Esophagus squamous epithelium (tissue), 5 donors: ENCODE data around the gene GGTLC1. TPM values are rescaled to one million over a fixed set of nuclear protein-coding genes. Genes with fewer than 3 reads are reported as not detected.

Experiments used
- DNase-seq: peaks from one replicate; lab custom pipeline; 2025; lab: John Stamatoyannopoulos, UW
- H3K27ac ChIP-seq, 4 donors: fragments of 200-600 bp; sonication (generic); one replicate each; pipeline ENCODE4 v1.5.1; 2016 to 2019; ENCODE audit warnings: mild to moderate bottlenecking in 1 of 4
- H3K27me3 ChIP-seq, 4 donors: fragments of 200-600 bp; sonication (generic); 1 replicate in 3 of 4; 2 replicates in 1 of 4; pipeline versions ENCODE4 v1.5.1 to v1.6.0; 2017 to 2021; ENCODE audit warnings: antibody characterized with exemption in 1 of 4
- H3K36me3 ChIP-seq, 3 donors: fragments of 200-600 bp; sonication (generic); one replicate each; pipeline ENCODE4 v1.5.1; 2016 to 2019
- H3K4me1 ChIP-seq, 3 donors: fragments of 200-600 bp; sonication (generic); one replicate each; pipeline ENCODE4 v1.5.1; 2017 to 2019
- H3K4me3 ChIP-seq, 4 donors: fragments of 200-600 bp; sonication (generic); 1 replicate in 3 of 4; 2 replicates in 1 of 4; pipeline ENCODE4 v1.5.1; 2016 to 2019; ENCODE audit warnings: mild to moderate bottlenecking in 2 of 4, moderate library complexity in 1 of 4
- H3K9me3 ChIP-seq, 3 donors: fragments of 200-600 bp; sonication (generic); one replicate each; pipeline ENCODE4 v1.5.1; 2016 to 2019
- CTCF ChIP-seq, 6 experiments: fragments of 450-650 bp in 4 of 6; fragments of 200-600 bp in 2 of 6; sonication (generic) in 2 of 6; IDR thresholded peaks; one replicate each; pipeline ENCODE4 v1.5.1; 2016 to 2019; ENCODE audit warnings: antibody characterized with exemption in 6 of 6, mild to moderate bottlenecking in 4 of 6, moderate library complexity in 4 of 6
- POLR2A ChIP-seq, 4 donors: fragments of 450-650 bp; IDR thresholded peaks; one replicate each; pipeline ENCODE4 v1.6.1; 2017; ENCODE audit warnings: antibody characterized with exemption in 4 of 4, mild to moderate bottlenecking in 4 of 4, moderate library complexity in 3 of 4
- WGBS, 2 donors: methylation state at CpG; one replicate each; pipeline ENCODE4 v1.1.5; 2018; 5-methylcytosine and 5-hydroxymethylcytosine counted together
- intact Hi-C: fragments of 100-400 bp; cut with DNase I; formaldehyde crosslinking; loops from one replicate; pipeline ENCODE4 v1.15.0; 2022
- total RNA-seq, 4 donors: library from RNA; depleted of rRNA; stranded (reverse); fragments of >200 nt; gene quantifications; one replicate each; pipeline ENCODE4 v1.1.0, GENCODE V29; 2016
- donor health status: DM: yes; HTN: yes; CAD: no.

GGTLC1 gene
- total RNA-seq, 4 donors from 2014 or later: not detected

GRCh38 chr20:23966298-23966697 is 22.3 kb downstream of the GGTLC1 start:
- no peak overlapping the region for H3K4me3 ChIP-seq
- no peak for DNase-seq
- WGBS, 2 donors: 75 to 76% methylated on average over 2 to 5 of the region's 6 CpGs
- no peaks in the 10 kb centered on the region for H3K9me3 ChIP-seq
- TF ChIP-seq POLR2A (IDR thresholded peaks at IDR 0.05): no peak
- TF ChIP-seq CTCF (IDR thresholded peaks at IDR 0.05): no peak
- no peaks in the 10 kb centered on the region for H3K36me3 ChIP-seq
- no peaks in the 10 kb centered on the region for H3K4me1 ChIP-seq
- H3K27ac ChIP-seq: no peak overlapping the region
- intact Hi-C loops: no loop called here
- no peaks in the 10 kb centered on the region for H3K27me3 ChIP-seq

GRCh38 chr20:23963941-23964340 is 24.6 kb downstream of the GGTLC1 start:
- no peak for DNase-seq
- no peaks in the 10 kb centered on the region for H3K4me1 ChIP-seq
- H3K4me3 ChIP-seq: no peak overlapping the region
- no peaks in the 10 kb centered on the region for H3K36me3 ChIP-seq
- intact Hi-C loops: no loop called here
- 13 to 32% methylated on average over 1 of the region's 1 CpG for WGBS, 2 donors
- no peak overlapping the region for H3K27ac ChIP-seq
- no peaks in the 10 kb centered on the region for H3K27me3 ChIP-seq
- TF ChIP-seq CTCF (IDR thresholded peaks at IDR 0.05): no peak
- no peak for TF ChIP-seq POLR2A (IDR thresholded peaks at IDR 0.05)
- H3K9me3 ChIP-seq: no peaks in the 10 kb centered on the region

- H3K4me1 ChIP-seq: no peaks in the 10 kb centered on the region
- TF ChIP-seq CTCF (IDR thresholded peaks at IDR 0.05) (no peak), POLR2A (IDR thresholded peaks at IDR 0.05) (no peak)
- no peaks in the 10 kb centered on the region for H3K36me3 ChIP-seq
- intact Hi-C loops: no loop called here
- no peak for DNase-seq
- no peak overlapping the region for H3K27ac ChIP-seq
- H3K9me3 ChIP-seq: no peaks in the 10 kb centered on the region
- H3K27me3 ChIP-seq: no peaks in the 10 kb centered on the region
- no peak overlapping the region for H3K4me3 ChIP-seq
Observed at GRCh38 chr20:23962272-23962671, 26.3 kb downstream of the GGTLC1 start.

- no peak overlapping the region for H3K4me3 ChIP-seq
- TF ChIP-seq CTCF (IDR thresholded peaks at IDR 0.05): no peak
- H3K27me3 ChIP-seq: peaks cover 0 to 8% (median 0%) of the 10 kb centered on the region in 4 donors
- WGBS, 2 donors: 61 to 83% methylated on average over 7 of the region's 7 CpGs
- DNase-seq: no peak
- H3K27ac ChIP-seq: no peak overlapping the region
- no peaks in the 10 kb centered on the region for H3K4me1 ChIP-seq
- no peaks in the 10 kb centered on the region for H3K36me3 ChIP-seq
- no peaks in the 10 kb centered on the region for H3K9me3 ChIP-seq
- intact Hi-C loops: no loop called here
Observed at GRCh38 chr20:23959054-23959453, 29.5 kb downstream of the GGTLC1 start.

GRCh38 chr20:23955896-23956295 is 32.7 kb downstream of the GGTLC1 start:
- WGBS, 2 donors: 35 to 43% methylated on average over 3 of the region's 3 CpGs
- peaks cover 0 to 20% (median 0%) of the 10 kb centered on the region in 4 donors for H3K27me3 ChIP-seq
- DNase-seq: no peak

More at GRCh38 chr20:23955896-23956295, 32.7 kb downstream of the GGTLC1 start:
- no peaks in the 10 kb centered on the region for H3K9me3 ChIP-seq
- intact Hi-C loops: no loop called here
- H3K4me3 ChIP-seq: no peak overlapping the region
- TF ChIP-seq CTCF (IDR thresholded peaks at IDR 0.05) (no peak), POLR2A (IDR thresholded peaks at IDR 0.05) (no peak)
- H3K27ac ChIP-seq: no peak overlapping the region
- no peaks in the 10 kb centered on the region for H3K36me3 ChIP-seq
- H3K4me1 ChIP-seq: no peaks in the 10 kb centered on the region
